A549 (cell line): Measurements from ENCODE around the gene TXNRD2. TPM values are rescaled to one million over a fixed set of nuclear protein-coding genes. Genes with fewer than 3 reads are reported as not detected.

Source experiments
- ATAC-seq, 2 experiments: fragments of 200-7000 bp in 1 of 2; fragments of >200 bp in 1 of 2; cut with Nextera tagmentation in 1 of 2; cut with Tn5 transposase in 1 of 2; 3 replicates each; pipeline versions ENCODE4 v1.8.0 to v1.9.1; 2018 to 2020; ENCODE audit warnings: mild to moderate bottlenecking in 1 of 2, moderate library complexity in 1 of 2
- CTCF ChIA-PET: fragments of 300-600 bp; sonication (Branson Sonifier 250); formaldehyde crosslinking; extraction: SDS; loops from one replicate; lab custom pipeline; 2021; ENCODE audit warnings: antibody characterized with exemption, inconsistent platforms; lab: Yijun Ruan, JAX
- POLR2A ChIA-PET: fragments of 350-600 bp; formaldehyde crosslinking; extraction: SDS; loops from one replicate; lab custom pipeline; 2021; ENCODE audit warnings: antibody characterized with exemption, inconsistent platforms; lab: Yijun Ruan, JAX
- DNase-seq, 2 experiments: peaks; one replicate each; pipeline versions ENCODE4 v3.0.0 to v3.0.0-alpha.2; 2011 to 2016; ENCODE audit warnings: low read depth in 1 of 2, low spot score in 1 of 2
- FAIRE-seq: peaks from 2 replicates; lab custom pipeline; 2011; peaks lifted over from hg19 to GRCh38; lab: Jason Lieb, UNC
- H3K27ac ChIP-seq, 2 experiments: fragments of >200 bp; sonication (Bioruptor Twin); formaldehyde crosslinking; 3 replicates each; pipeline ENCODE4 v1.5.1; 2016 to 2017
- H3K4me1 ChIP-seq: fragments of >200 bp; sonication (Bioruptor Twin); formaldehyde crosslinking; 3 replicates; pipeline ENCODE4 v1.6.1; 2016
- H3K4me2 ChIP-seq: fragments of >200 bp; sonication (Bioruptor Twin); formaldehyde crosslinking; 3 replicates; pipeline ENCODE4 v1.6.1; 2016
- H3K4me3 ChIP-seq: fragments of >200 bp; sonication (Bioruptor Twin); formaldehyde crosslinking; 3 replicates; pipeline ENCODE4 v1.5.1; 2016
- H3K9me3 ChIP-seq: fragments of >200 bp; sonication (Bioruptor Twin); formaldehyde crosslinking; 3 replicates; pipeline ENCODE4 v1.6.1; 2016
- BCL3 ChIP-seq: fragments of >200 bp; sonication (Bioruptor Twin); formaldehyde crosslinking; IDR thresholded peaks from 3 replicates; pipeline ENCODE4 v1.6.1; 2016
- CBX2 ChIP-seq: fragments of 200-600 bp; sonication (generic); IDR thresholded peaks from 2 replicates; pipeline ENCODE4 v1.6.1; 2016; ENCODE audit warnings: low read depth, mild to moderate bottlenecking, borderline replicate concordance
- CBX8 ChIP-seq: fragments of 200-600 bp; sonication (generic); IDR thresholded peaks from 2 replicates; pipeline ENCODE4 v1.6.1; 2016
- CHD2 ChIP-seq: fragments of 150-350 bp; IDR thresholded peaks from 2 replicates; pipeline ENCODE4 v1.6.1; 2014; ENCODE audit warnings: low read length; ENCODE audit not compliant: partially characterized antibody
- EHMT2 ChIP-seq: fragments of 200-600 bp; sonication (generic); IDR thresholded peaks from 2 replicates; pipeline ENCODE4 v1.6.1; 2016; ENCODE audit warnings: antibody characterized with exemption, low read depth, mild to moderate bottlenecking, moderate library complexity
- ESRRA ChIP-seq: fragments of 150-350 bp; IDR thresholded peaks from 2 replicates; pipeline ENCODE4 v1.6.1; 2014; ENCODE audit warnings: mild to moderate bottlenecking, low read length, borderline replicate concordance
- FOSL2 ChIP-seq, 2 experiments: fragments of 450-650 bp in 1 of 2; fragments of >200 bp in 1 of 2; sonication (Bioruptor Twin) in 1 of 2; formaldehyde crosslinking; IDR thresholded peaks; 2 replicates each; pipeline versions ENCODE4 v1.5.0 to v1.6.1; 2016 to 2020; ENCODE audit warnings: mild to moderate bottlenecking in 1 of 2, moderate library complexity in 1 of 2
- FOXS1 ChIP-seq: fragments of 250-450 bp; sonication (Bioruptor Pico); IDR thresholded peaks from 2 replicates; pipeline ENCODE4 v1.5.0; 2020; ENCODE audit warnings: mild to moderate bottlenecking, moderate library complexity
- GATA3 ChIP-seq: IDR thresholded peaks from 2 replicates; pipeline ENCODE4 v1.6.1; 2012; ENCODE audit warnings: borderline replicate concordance
- HDAC2 ChIP-seq: fragments of 200-600 bp; sonication (generic); IDR thresholded peaks from 2 replicates; pipeline ENCODE4 v1.6.1; 2016
- HMGXB4 ChIP-seq: fragments of 250-450 bp; sonication (Bioruptor Pico); IDR thresholded peaks from 2 replicates; pipeline ENCODE4 v1.5.0; 2021; ENCODE audit warnings: mild to moderate bottlenecking, moderate library complexity, borderline replicate concordance
- HOXA7 ChIP-seq: fragments of 250-450 bp; sonication (Bioruptor Pico); IDR thresholded peaks from 2 replicates; pipeline ENCODE4 v1.5.0; 2020; ENCODE audit warnings: mild to moderate bottlenecking, moderate library complexity
- HOXB13 ChIP-seq: fragments of 250-450 bp; sonication (Bioruptor Pico); IDR thresholded peaks from 2 replicates; pipeline ENCODE4 v1.5.0; 2020; ENCODE audit warnings: low read depth, mild to moderate bottlenecking, moderate library complexity
- JUNB ChIP-seq: fragments of >200 bp; sonication (Bioruptor Twin); formaldehyde crosslinking; IDR thresholded peaks from 2 replicates; pipeline ENCODE4 v1.6.1; 2016
- MAFK ChIP-seq: fragments of 450-650 bp; IDR thresholded peaks from 2 replicates; pipeline ENCODE4 v1.6.1; 2014; ENCODE audit not compliant: partially characterized antibody
- MAZ ChIP-seq: fragments of 150-350 bp; IDR thresholded peaks from 2 replicates; pipeline ENCODE4 v1.6.1; 2014; ENCODE audit warnings: antibody characterized with exemption, low read depth, low read length, borderline replicate concordance
- NPAS2 ChIP-seq: fragments of 250-450 bp; sonication (Bioruptor Pico); IDR thresholded peaks from 2 replicates; pipeline ENCODE4 v1.8.0; 2022; ENCODE audit warnings: mild to moderate bottlenecking, moderate library complexity, borderline replicate concordance
- NR3C1 ChIP-seq: fragments of >200 bp; sonication (Bioruptor Twin); formaldehyde crosslinking; IDR thresholded peaks from 3 replicates; pipeline ENCODE4 v1.6.1; 2017
- POLR2A ChIP-seq: IDR thresholded peaks from 2 replicates; pipeline ENCODE4 v1.6.1; 2012; ENCODE audit warnings: mild to moderate bottlenecking, low read length
- RCOR1 ChIP-seq: fragments of 150-350 bp; IDR thresholded peaks from 2 replicates; pipeline ENCODE4 v1.6.1; 2014; ENCODE audit warnings: antibody characterized with exemption, low read length, low read depth
- RFX5 ChIP-seq: fragments of 450-650 bp; IDR thresholded peaks from 2 replicates; pipeline ENCODE4 v1.7.1; 2014; ENCODE audit warnings: antibody characterized with exemption, mild to moderate bottlenecking, moderate library complexity
- RNF2 ChIP-seq: fragments of 200-600 bp; sonication (generic); IDR thresholded peaks from 2 replicates; pipeline ENCODE4 v1.6.1; 2016; ENCODE audit warnings: low read depth, mild to moderate bottlenecking, antibody characterized with exemption, moderate library complexity, borderline replicate concordance
- SMC3 ChIP-seq: fragments of >200 bp; sonication (Bioruptor Twin); formaldehyde crosslinking; IDR thresholded peaks from 3 replicates; pipeline ENCODE4 v1.6.1; 2018; ENCODE audit warnings: inconsistent platforms
- USF2 ChIP-seq: fragments of 450-650 bp; IDR thresholded peaks from 2 replicates; pipeline ENCODE4 v1.6.1; 2014; ENCODE audit warnings: antibody characterized with exemption
- ZNF302 ChIP-seq: fragments of 250-450 bp; sonication (Bioruptor Pico); IDR thresholded peaks from 2 replicates; pipeline ENCODE4 v1.9.0; 2021; ENCODE audit warnings: inconsistent platforms, mild to moderate bottlenecking, moderate library complexity
- WGBS: methylation state at CpG from one replicate; pipeline ENCODE4 v1.1.6; 2017; ENCODE audit errors: missing lambda C conversion rate; 5-methylcytosine and 5-hydroxymethylcytosine counted together
- polyA plus RNA-seq, 4 experiments: library from polyadenylated mRNA; depleted of rRNA in 3 of 4; stranded (reverse); fragments of >200 nt; fragmentation: RNase III in 1 of 4; extraction: RNeasy Plus Mini Kit Qiagen cat#74134 plus additional on column Dnase treatment in 1 of 4; gene quantifications; 2 replicates in 3 of 4; 3 replicates in 1 of 4; pipeline ENCODE4 v1.2.3, GENCODE V29; 2011 to 2017

TXNRD2 gene
- polyA plus RNA-seq, 2 of the 4 experiments (the other 2 are of a cell fraction), result 16.3 to 25.6 TPM

- TF ChIP-seq SMC3 (no peak), EHMT2 (no peak), NR3C1 (no peak), MAZ (no peak), CBX8 (no peak), POLR2A (no peak), RCOR1 (no peak), ESRRA (no peak), NPAS2 (CRISPR knock-in tag) (no peak), CHD2 (no peak), CBX2 (no peak)
- Histone ChIP-seq H3K4me3 (no peak overlapping the region), H3K27ac (no peak overlapping the region), H3K4me2 (no peak overlapping the region), H3K9me3 (no peaks in the 10 kb centered on the region), H3K4me1 (peaks cover 5% of the 10 kb centered on the region; the same call in 1 of the 3 replicates)
- POLR2A ChIA-PET, result no interaction called here
- no peak for FAIRE-seq
- DNase-seq, result no peak
- 95% methylated on average over 37 of the region's 46 CpGs for WGBS
- CTCF ChIA-PET, result interaction anchor here (1.0 to 7.7 kb wide), 5 partner anchors 10 to 76 kb away, joined by 4 to 89 read pairs (median 4); no protein-coding TSS in a partner anchor
- ATAC-seq, result no peak
Observed at GRCh38 chr22:19973551-19974267, 32.1 kb upstream of the TXNRD2 start.

- FAIRE-seq (no peak), DNase-seq (no peak), ATAC-seq (no peak)
- POLR2A ChIA-PET, result no interaction called here
- peaks cover 5% of the 10 kb centered on the region; the same call in 1 of the 3 replicates for H3K4me1 ChIP-seq
- no peak overlapping the region for H3K4me2 ChIP-seq
- CTCF ChIA-PET, result interaction anchor here (0.8 to 7.7 kb wide), 9 partner anchors 9 to 242 kb away, joined by 3 to 89 read pairs (median 4); no protein-coding TSS in a partner anchor
- no peaks in the 10 kb centered on the region for H3K9me3 ChIP-seq
- TF ChIP-seq HDAC2 (no peak), FOXS1 (CRISPR knock-in tag) (no peak), ZNF302 (CRISPR knock-in tag) (no peak), GATA3 (no peak), CBX8 (no peak), HMGXB4 (CRISPR knock-in tag) (no peak), HOXA7 (CRISPR knock-in tag) (no peak), RFX5 (no peak), ESRRA (no peak)
- no peak overlapping the region for H3K27ac ChIP-seq
- H3K4me3 ChIP-seq, result no peak overlapping the region
- 92% methylated on average over 17 of the region's 50 CpGs for WGBS
Observed at GRCh38 chr22:19972652-19973550, 31.3 kb upstream of the TXNRD2 start.

- WGBS, result 98% methylated on average over 4 of the region's 9 CpGs
- DNase-seq, result no peak
- Histone ChIP-seq H3K27ac (no peak overlapping the region), H3K4me3 (no peak overlapping the region), H3K4me2 (no peak overlapping the region), H3K9me3 (no peaks in the 10 kb centered on the region), H3K4me1 (peaks cover 5% of the 10 kb centered on the region; the same call in 1 of the 3 replicates)
- ChIA-PET CTCF (interaction anchor here (0.8 to 7.7 kb wide), 12 partner anchors 9 to 242 kb away, joined by 3 to 89 read pairs (median 4); no protein-coding TSS in a partner anchor), POLR2A (no interaction called here)
- no peak for ATAC-seq
- no peak for FAIRE-seq
- TF ChIP-seq RCOR1 (no peak), MAFK (no peak), HMGXB4 (CRISPR knock-in tag) (no peak), USF2 (no peak), FOSL2 (IDR thresholded peaks at IDR 0.05) (no peak), FOSL2 (CRISPR knock-in tag; IDR thresholded peaks at IDR 0.05) (no peak), BCL3 (no peak), ESRRA (no peak), JUNB (no peak), ZNF302 (CRISPR knock-in tag) (no peak), CBX8 (no peak), HOXB13 (no peak), CHD2 (no peak), RNF2 (no peak), SMC3 (no peak)
Observed at GRCh38 chr22:19972251-19972650, 30.6 kb upstream of the TXNRD2 start.
